ENCODE results near the gene TXK.

TXK gene

DNA sequence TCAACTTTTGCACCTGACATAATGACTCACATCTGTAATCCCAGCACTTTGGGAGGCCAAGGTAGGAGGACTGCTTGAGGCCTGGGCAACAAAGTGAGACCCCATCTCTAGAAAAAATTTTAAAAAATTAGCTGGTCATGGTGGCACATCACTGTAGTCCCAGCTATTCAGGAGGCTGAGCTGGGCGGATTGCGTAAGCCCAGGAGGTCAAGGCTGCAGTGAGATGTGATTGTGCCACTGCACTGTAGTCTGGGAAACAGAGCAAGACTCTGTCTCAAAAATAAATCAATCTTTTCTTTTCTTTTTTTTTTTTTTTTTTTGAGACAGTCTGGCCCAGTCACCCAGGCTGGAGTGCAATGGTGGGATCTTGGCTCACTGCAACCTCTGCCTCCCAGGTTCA lies 65.0 kb downstream of the TXK start:
- TF ChIP-seq CTCF (IDR thresholded peaks at IDR 0.05; ENCODE audit: low read depth, low read length, missing control alignments): no peak
- no peak for DNase-seq (ENCODE audit: extremely low read depth, low read depth)
- H3K4me3 ChIP-seq (replicated peaks; ENCODE audit: low read depth, low read length): no peak overlapping the region

- no peak for TF ChIP-seq CTCF (IDR thresholded peaks at IDR 0.05; ENCODE audit: low read depth, low read length, missing control alignments)
- no peak overlapping the region for H3K4me3 ChIP-seq (replicated peaks; ENCODE audit: low read depth, low read length)
- DNase-seq (ENCODE audit: extremely low read depth, low read depth): no peak
Measured at GRCh38 chr4:48068182-48068581, 65.9 kb downstream of the TXK start.

GRCh38 chr4:48067536-48067935 lies 66.5 kb downstream of the TXK start:
- DNase-seq (ENCODE audit: extremely low read depth, low read depth): no peak
- TF ChIP-seq CTCF (IDR thresholded peaks at IDR 0.05; ENCODE audit: low read depth, low read length, missing control alignments): no peak
- H3K4me3 ChIP-seq (replicated peaks; ENCODE audit: low read depth, low read length): no peak overlapping the region

- no peak for DNase-seq (ENCODE audit: extremely low read depth, low read depth)
- TF ChIP-seq CTCF (IDR thresholded peaks at IDR 0.05; ENCODE audit: low read depth, low read length, missing control alignments): no peak
- H3K4me3 ChIP-seq (replicated peaks; ENCODE audit: low read depth, low read length): no peak overlapping the region
Measured at GRCh38 chr4:48065587-48066052, 68.4 kb downstream of the TXK start.

- no peak for DNase-seq (ENCODE audit: extremely low read depth, low read depth)
- no peak for TF ChIP-seq CTCF (IDR thresholded peaks at IDR 0.05; ENCODE audit: low read depth, low read length, missing control alignments)
- H3K4me3 ChIP-seq (replicated peaks; ENCODE audit: low read depth, low read length): no peak overlapping the region
Measured at GRCh38 chr4:48064349-48064748, 69.7 kb downstream of the TXK start.

DNA sequence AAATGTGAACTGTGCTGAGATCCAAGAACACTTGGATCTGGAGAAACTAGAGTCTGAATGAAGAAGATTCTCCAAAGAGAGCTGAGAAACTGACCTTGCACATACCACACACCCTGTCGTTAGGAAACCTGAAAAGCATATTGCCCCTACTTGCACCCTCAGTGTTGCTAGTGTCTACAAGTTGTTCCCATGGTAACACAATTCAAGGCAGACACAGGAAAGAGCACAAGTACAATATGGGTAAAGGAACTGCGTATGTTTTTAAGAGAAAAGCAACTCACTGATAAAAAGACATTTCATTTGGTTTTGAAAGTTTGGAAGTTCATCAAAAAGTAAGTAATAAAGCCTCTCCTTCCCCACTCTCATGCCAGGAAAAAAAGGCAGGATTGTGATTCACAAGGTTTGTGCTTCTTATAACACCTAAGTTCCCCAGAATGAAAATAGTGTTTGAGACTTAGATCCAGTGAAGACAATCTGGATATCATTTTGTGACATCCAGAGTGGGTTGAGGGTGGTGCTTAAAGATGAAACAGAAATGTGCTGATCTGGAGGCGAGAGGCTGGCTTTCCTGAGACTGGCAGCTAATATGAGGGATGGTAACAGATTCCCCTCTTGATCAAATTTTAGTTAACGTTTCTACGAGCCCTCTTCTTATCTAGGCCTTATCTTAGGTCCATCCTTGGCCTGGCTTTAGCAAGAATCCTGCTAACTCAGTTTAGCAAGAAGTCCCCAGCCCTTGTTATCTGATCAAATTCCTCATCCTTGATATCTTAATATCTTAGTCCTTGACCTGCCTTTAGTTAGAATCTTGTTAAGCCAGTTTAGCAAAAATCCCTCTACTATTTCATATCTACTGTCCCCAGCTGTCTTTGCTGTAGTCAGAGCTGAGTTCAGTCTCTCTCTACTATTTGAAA lies 75.2 kb downstream of the TXK start:
- DNase-seq (ENCODE audit: extremely low read depth, low read depth): no peak
- H3K4me3 ChIP-seq (replicated peaks; ENCODE audit: low read depth, low read length): no peak overlapping the region
- no peak for TF ChIP-seq CTCF (IDR thresholded peaks at IDR 0.05; ENCODE audit: low read depth, low read length, missing control alignments)
